Neural cell (in vitro differentiated cells): Measurements from ENCODE around the gene PLIN4. TPM values are rescaled to one million over a fixed set of nuclear protein-coding genes. Genes with fewer than 3 reads are reported as not detected.

ENCODE experiments used
- H2AFZ ChIP-seq: fragments of 200-600, 300-800 bp; sonication (generic), shearing (Covaris generic); 2 replicates; pipeline ENCODE4 v1.6.0; 2014; ENCODE audit warnings: low read depth, mild to moderate bottlenecking, antibody characterized with exemption, low read length, moderate library complexity
- H3F3A ChIP-seq: fragments of 200-600 bp; shearing (Covaris generic); 2 replicates; pipeline ENCODE4 v1.6.1; 2016; ENCODE audit warnings: mild to moderate bottlenecking, moderate library complexity, mixed read lengths, antibody characterized with exemption, low read length; ENCODE audit not compliant: insufficient read depth, poor library complexity, severe bottlenecking
- H3K27ac ChIP-seq: fragments of 200-600, 300-800 bp; sonication (generic), shearing (Covaris generic); 2 replicates; pipeline ENCODE4 v1.5.1; 2014; ENCODE audit warnings: mild to moderate bottlenecking, low read length, moderate library complexity
- H3K27me3 ChIP-seq: fragments of 300-800, 200-600 bp; sonication (generic), shearing (Covaris generic); 2 replicates; pipeline ENCODE4 v1.6.0; 2014; ENCODE audit warnings: mild to moderate bottlenecking, low read depth, low read length, moderate library complexity; ENCODE audit not compliant: insufficient read depth
- H3K36me3 ChIP-seq: fragments of 300-800, 200-600 bp; sonication (generic), shearing (Covaris generic); 2 replicates; pipeline ENCODE4 v1.5.1; 2014; ENCODE audit warnings: mild to moderate bottlenecking, antibody characterized with exemption, low read length, moderate library complexity; ENCODE audit not compliant: insufficient read depth
- H3K4me2 ChIP-seq: fragments of 300-800, 200-600 bp; sonication (generic), shearing (Covaris generic); 2 replicates; pipeline ENCODE4 v1.6.0; 2014; ENCODE audit warnings: mild to moderate bottlenecking, low read length
- H3K4me3 ChIP-seq: fragments of 300-800, 200-600 bp; sonication (generic), shearing (Covaris generic); 2 replicates; pipeline ENCODE4 v1.5.1; 2014; ENCODE audit warnings: mild to moderate bottlenecking, low read length, moderate library complexity
- H3K79me2 ChIP-seq: fragments of 200-600 bp; shearing (Covaris generic); replicated peaks from 2 replicates; pipeline ENCODE4 v1.6.0; 2014; ENCODE audit warnings: mild to moderate bottlenecking, low read length, moderate library complexity; ENCODE audit not compliant: insufficient read depth
- H3K9ac ChIP-seq: fragments of 300-800, 200-600 bp; sonication (generic), shearing (Covaris generic); 2 replicates; pipeline ENCODE4 v1.6.1; 2016; ENCODE audit warnings: mild to moderate bottlenecking, low read length, mixed read lengths
- H3K9me2 ChIP-seq: fragments of 200-600 bp; shearing (Covaris generic); 2 replicates; pipeline ENCODE4 v1.6.1; 2016; ENCODE audit warnings: mild to moderate bottlenecking, low read length, mixed read lengths; ENCODE audit not compliant: insufficient read depth
- H3K9me3 ChIP-seq: fragments of 200-600, 300-800 bp; sonication (generic), shearing (Covaris generic); 2 replicates; pipeline ENCODE4 v1.6.1; 2016; ENCODE audit warnings: mild to moderate bottlenecking, mixed run types, low read length, moderate library complexity, mixed read lengths
- H4K20me1 ChIP-seq: fragments of 200-600 bp; shearing (Covaris generic); 2 replicates; pipeline ENCODE4 v1.6.1; 2016; ENCODE audit warnings: mild to moderate bottlenecking, mixed run types; ENCODE audit not compliant: insufficient read depth
- EP300 ChIP-seq: fragments of 450-650 bp; conservative IDR thresholded peaks from 2 replicates; pipeline ENCODE4 v1.6.1; 2014; ENCODE audit warnings: antibody characterized with exemption, mild to moderate bottlenecking, moderate library complexity; ENCODE audit not compliant: poor library complexity, severe bottlenecking
- EZH2 ChIP-seq: fragments of 200-600, 300-800 bp; shearing (Covaris generic), sonication (generic); IDR thresholded peaks from 2 replicates; pipeline ENCODE4 v1.6.1; 2014; ENCODE audit warnings: antibody characterized with exemption, low read length, borderline replicate concordance, mild to moderate bottlenecking; ENCODE audit not compliant: insufficient read depth, poor library complexity, severe bottlenecking
- MXI1 ChIP-seq: fragments of 450-650 bp; conservative IDR thresholded peaks from 2 replicates; pipeline ENCODE4 v1.6.1; 2014; ENCODE audit warnings: antibody characterized with exemption, mild to moderate bottlenecking; ENCODE audit not compliant: poor library complexity, severe bottlenecking
- POLR2AphosphoS5 ChIP-seq: IDR thresholded peaks from 2 replicates; pipeline ENCODE4 v1.6.1; 2012
- RAD21 ChIP-seq: fragments of 450-650 bp; conservative IDR thresholded peaks from 2 replicates; pipeline ENCODE4 v1.6.1; 2014; ENCODE audit warnings: antibody characterized with exemption, mild to moderate bottlenecking, moderate library complexity
- SMC3 ChIP-seq: fragments of 450-650 bp; conservative IDR thresholded peaks from 2 replicates; pipeline ENCODE4 v1.6.1; 2014; ENCODE audit warnings: antibody characterized with exemption, mild to moderate bottlenecking, moderate library complexity; ENCODE audit not compliant: poor library complexity
- TAF1 ChIP-seq: IDR thresholded peaks from 2 replicates; pipeline ENCODE4 v1.6.1; 2012; ENCODE audit warnings: low read depth
- polyA plus RNA-seq: library from polyadenylated mRNA; depleted of rRNA; stranded (reverse); fragments of >200 nt; gene quantifications from 2 replicates; pipeline ENCODE4 v1.2.3, GENCODE V29; 2014
- TF ChIP-seq, protein P1 (sequence below): fragments of 450-650 bp; IDR thresholded peaks from 2 replicates; pipeline ENCODE4 v1.5.1; 2014; ENCODE audit warnings: antibody characterized with exemption, mild to moderate bottlenecking, moderate library complexity; ENCODE audit not compliant: poor library complexity, severe bottlenecking
- TF ChIP-seq, protein P2 (sequence below): IDR thresholded peaks from 2 replicates; pipeline ENCODE4 v1.6.1; 2012; ENCODE audit warnings: borderline replicate concordance

The PLIN4 gene
- polyA plus RNA-seq, 1 donor from 2014 or later, result not detected

DNA sequence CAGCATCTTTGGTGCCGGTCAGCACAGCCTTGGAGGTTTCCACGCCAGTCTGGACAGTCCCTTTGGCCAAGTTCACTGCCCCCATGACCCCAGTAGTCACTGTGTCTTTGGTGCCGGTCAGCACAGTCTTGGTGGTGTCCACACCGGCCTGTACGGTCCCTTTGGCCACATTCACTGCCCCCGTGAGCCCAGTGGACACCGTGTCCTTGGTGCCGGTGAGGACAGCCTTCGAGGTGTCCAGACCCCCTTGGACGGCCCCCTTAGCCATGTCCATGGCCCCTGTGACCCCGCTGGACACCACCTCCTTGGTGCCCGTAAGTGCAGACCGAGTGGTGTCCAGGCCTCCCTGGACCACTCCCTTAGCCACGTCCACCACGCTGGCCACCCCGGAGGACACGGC is 5.0 kb downstream of the PLIN4 start:
- H3K9me3 ChIP-seq, result no peaks in the 10 kb centered on the region
- no peaks in the 10 kb centered on the region for H3K27me3 ChIP-seq

DNA sequence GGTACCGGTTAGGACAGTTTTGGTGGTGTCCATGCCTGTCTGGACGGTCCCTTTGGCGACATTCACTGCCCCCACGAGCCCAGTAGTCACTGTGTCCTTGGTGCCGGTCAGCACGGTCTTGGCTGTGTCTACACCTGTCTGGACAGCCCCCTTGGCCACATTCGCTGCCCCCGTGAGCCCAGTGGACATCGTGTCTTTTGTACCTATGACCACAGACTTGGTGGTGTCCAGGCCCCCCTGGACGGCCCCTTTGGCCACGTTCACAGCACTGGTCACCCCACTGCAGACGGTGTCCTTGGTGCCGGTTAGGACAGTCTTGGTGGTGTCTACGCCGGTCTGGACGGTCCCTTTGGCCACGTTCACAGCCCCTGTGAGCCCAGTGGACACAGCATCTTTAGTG is 6.2 kb downstream of the PLIN4 start:
- H3K9ac ChIP-seq, result no peak overlapping the region
- H3K27me3 ChIP-seq, result no peaks in the 10 kb centered on the region

More for the DNA sequence above, 5.0 kb downstream of the PLIN4 start:
- TF ChIP-seq RAD21, result no peak
- Histone ChIP-seq H3K36me3 (no peaks in the 10 kb centered on the region), H3F3A (no peaks in the 10 kb centered on the region), H4K20me1 (no peaks in the 10 kb centered on the region), H3K27ac (no peak overlapping the region), H2AFZ (no peak overlapping the region), H3K4me3 (no peak overlapping the region), H3K9me2 (no peaks in the 10 kb centered on the region), H3K4me2 (no peak overlapping the region), H3K79me2 (no peaks in the 10 kb centered on the region), H3K9ac (no peak overlapping the region)

More for the DNA sequence above, 6.2 kb downstream of the PLIN4 start:
- H3K9me2 ChIP-seq, result no peaks in the 10 kb centered on the region
- no peaks in the 10 kb centered on the region for H3F3A ChIP-seq
- H2AFZ ChIP-seq, result no peak overlapping the region
- no peaks in the 10 kb centered on the region for H4K20me1 ChIP-seq
- H3K4me3 ChIP-seq, result no peak overlapping the region
- H3K79me2 ChIP-seq, result no peaks in the 10 kb centered on the region
- TF ChIP-seq, protein P1, sequence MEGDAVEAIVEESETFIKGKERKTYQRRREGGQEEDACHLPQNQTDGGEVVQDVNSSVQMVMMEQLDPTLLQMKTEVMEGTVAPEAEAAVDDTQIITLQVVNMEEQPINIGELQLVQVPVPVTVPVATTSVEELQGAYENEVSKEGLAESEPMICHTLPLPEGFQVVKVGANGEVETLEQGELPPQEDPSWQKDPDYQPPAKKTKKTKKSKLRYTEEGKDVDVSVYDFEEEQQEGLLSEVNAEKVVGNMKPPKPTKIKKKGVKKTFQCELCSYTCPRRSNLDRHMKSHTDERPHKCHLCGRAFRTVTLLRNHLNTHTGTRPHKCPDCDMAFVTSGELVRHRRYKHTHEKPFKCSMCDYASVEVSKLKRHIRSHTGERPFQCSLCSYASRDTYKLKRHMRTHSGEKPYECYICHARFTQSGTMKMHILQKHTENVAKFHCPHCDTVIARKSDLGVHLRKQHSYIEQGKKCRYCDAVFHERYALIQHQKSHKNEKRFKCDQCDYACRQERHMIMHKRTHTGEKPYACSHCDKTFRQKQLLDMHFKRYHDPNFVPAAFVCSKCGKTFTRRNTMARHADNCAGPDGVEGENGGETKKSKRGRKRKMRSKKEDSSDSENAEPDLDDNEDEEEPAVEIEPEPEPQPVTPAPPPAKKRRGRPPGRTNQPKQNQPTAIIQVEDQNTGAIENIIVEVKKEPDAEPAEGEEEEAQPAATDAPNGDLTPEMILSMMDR, result no peak
- TF ChIP-seq TAF1, result no peak
- TF ChIP-seq SMC3, result no peak
- no peak for TF ChIP-seq EZH2
- TF ChIP-seq EP300, result no peak
- no peak for TF ChIP-seq RAD21
- no peak for TF ChIP-seq MXI1
- TF ChIP-seq POLR2AphosphoS5, result no peak
- TF ChIP-seq, protein P2, sequence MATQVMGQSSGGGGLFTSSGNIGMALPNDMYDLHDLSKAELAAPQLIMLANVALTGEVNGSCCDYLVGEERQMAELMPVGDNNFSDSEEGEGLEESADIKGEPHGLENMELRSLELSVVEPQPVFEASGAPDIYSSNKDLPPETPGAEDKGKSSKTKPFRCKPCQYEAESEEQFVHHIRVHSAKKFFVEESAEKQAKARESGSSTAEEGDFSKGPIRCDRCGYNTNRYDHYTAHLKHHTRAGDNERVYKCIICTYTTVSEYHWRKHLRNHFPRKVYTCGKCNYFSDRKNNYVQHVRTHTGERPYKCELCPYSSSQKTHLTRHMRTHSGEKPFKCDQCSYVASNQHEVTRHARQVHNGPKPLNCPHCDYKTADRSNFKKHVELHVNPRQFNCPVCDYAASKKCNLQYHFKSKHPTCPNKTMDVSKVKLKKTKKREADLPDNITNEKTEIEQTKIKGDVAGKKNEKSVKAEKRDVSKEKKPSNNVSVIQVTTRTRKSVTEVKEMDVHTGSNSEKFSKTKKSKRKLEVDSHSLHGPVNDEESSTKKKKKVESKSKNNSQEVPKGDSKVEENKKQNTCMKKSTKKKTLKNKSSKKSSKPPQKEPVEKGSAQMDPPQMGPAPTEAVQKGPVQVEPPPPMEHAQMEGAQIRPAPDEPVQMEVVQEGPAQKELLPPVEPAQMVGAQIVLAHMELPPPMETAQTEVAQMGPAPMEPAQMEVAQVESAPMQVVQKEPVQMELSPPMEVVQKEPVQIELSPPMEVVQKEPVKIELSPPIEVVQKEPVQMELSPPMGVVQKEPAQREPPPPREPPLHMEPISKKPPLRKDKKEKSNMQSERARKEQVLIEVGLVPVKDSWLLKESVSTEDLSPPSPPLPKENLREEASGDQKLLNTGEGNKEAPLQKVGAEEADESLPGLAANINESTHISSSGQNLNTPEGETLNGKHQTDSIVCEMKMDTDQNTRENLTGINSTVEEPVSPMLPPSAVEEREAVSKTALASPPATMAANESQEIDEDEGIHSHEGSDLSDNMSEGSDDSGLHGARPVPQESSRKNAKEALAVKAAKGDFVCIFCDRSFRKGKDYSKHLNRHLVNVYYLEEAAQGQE, result no peak
- no peak overlapping the region for H3K4me2 ChIP-seq
- no peaks in the 10 kb centered on the region for H3K36me3 ChIP-seq
- H3K27ac ChIP-seq, result no peak overlapping the region
- H3K9me3 ChIP-seq, result no peaks in the 10 kb centered on the region
